K562 (cell line): ENCODE data around the gene CAPZA1. TPM values are rescaled to one million over a fixed set of nuclear protein-coding genes. Genes with fewer than 3 reads are reported as not detected.

Experiments used
- CBX2 ChIP-seq: fragments of 200-600 bp; sonication (generic); IDR thresholded peaks from one replicate; pipeline ENCODE4 v1.6.1; 2012; ENCODE audit warnings: mild to moderate bottlenecking, low read length, inconsistent platforms; ENCODE audit not compliant: insufficient read depth, poor library complexity, severe bottlenecking
- CREBBP ChIP-seq: IDR thresholded peaks from one replicate; pipeline ENCODE4 v1.6.1; 2012; ENCODE audit warnings: low read depth, mild to moderate bottlenecking, control low read depth, inconsistent platforms, low read length
- DPF2 ChIP-seq: fragments of 450-650 bp; IDR thresholded peaks from 2 replicates; pipeline ENCODE4 v1.6.1; 2016
- E2F3 ChIP-seq: fragments of 250-450 bp; sonication (Bioruptor Pico); IDR thresholded peaks from 2 replicates; pipeline ENCODE4 v1.4.0; 2020; ENCODE audit warnings: mild to moderate bottlenecking
- ELF2 ChIP-seq: fragments of 250-450 bp; sonication (Bioruptor Pico); IDR thresholded peaks from 2 replicates; pipeline ENCODE4 v1.5.0; 2021; ENCODE audit warnings: mild to moderate bottlenecking
- GATA2 ChIP-seq: sonication (generic); formaldehyde crosslinking; IDR thresholded peaks from 2 replicates; pipeline ENCODE4 v1.4.0; 2020; ENCODE audit warnings: mild to moderate bottlenecking, missing genetic modification reagents
- HCFC1 ChIP-seq: IDR thresholded peaks from 2 replicates; pipeline ENCODE4 v1.6.1; 2012; ENCODE audit warnings: low read depth, low read length, improper control_type of control experiment
- HDGF ChIP-seq: fragments of 450-650 bp; IDR thresholded peaks from 2 replicates; pipeline ENCODE4 v1.6.1; 2016
- NBN ChIP-seq: fragments of 450-650 bp; IDR thresholded peaks from 2 replicates; pipeline ENCODE4 v1.6.1; 2016; ENCODE audit warnings: low read depth, mild to moderate bottlenecking
- TFAM ChIP-seq: fragments of 250-450 bp; sonication (Bioruptor Pico); conservative IDR thresholded peaks from 2 replicates; pipeline ENCODE4 v1.5.0; 2021; ENCODE audit warnings: mild to moderate bottlenecking, moderate library complexity
- ZEB2 ChIP-seq: fragments of 450-650 bp; IDR thresholded peaks from 2 replicates; pipeline ENCODE4 v1.6.1; 2016
- ZFP1 ChIP-seq: fragments of 450-650 bp; formaldehyde crosslinking; IDR thresholded peaks from 2 replicates; pipeline ENCODE4 v1.4.0; 2020; ENCODE audit warnings: mild to moderate bottlenecking, mixed read lengths
- polyA plus RNA-seq, 8 experiments: library from polyadenylated mRNA; depleted of rRNA in 4 of 8; stranded (reverse) in 5 of 8; unstranded in 3 of 8; fragments of >200 nt; fragmentation: Nextera tagmentation in 2 of 8; fragmentation: Illumina TruSeq in 1 of 8; extraction: Ambion mirVana in 2 of 8; extraction: Trizol in 1 of 8; gene quantifications; 2 replicates each; pipeline versions ENCODE4 v1.2.1 to v1.2.3, GENCODE V29; 2011 to 2014; ENCODE audit warnings: inconsistent platforms in 1 of 8, missing spikeins in 1 of 8
- total RNA-seq, 7 experiments: library from RNA; depleted of rRNA in 6 of 7; stranded (reverse); fragments of >200 nt in 6 of 7; fragmentation: Illumina TruSeq in 2 of 7; extraction: Trizol in 2 of 7; gene quantifications; 2 replicates each; pipeline versions ENCODE4 v1.2.1 to v1.2.3, GENCODE V29; 2011 to 2021; ENCODE audit warnings: low replicate concordance in 1 of 7
- TF ChIP-seq, protein P1 (sequence below), 2 experiments: IDR thresholded peaks; 2 replicates each; pipeline ENCODE4 v1.6.1; 2011; ENCODE audit warnings: borderline replicate concordance in 1 of 2, control low read depth in 1 of 2, low read depth in 1 of 2, low read length in 1 of 2, mild to moderate bottlenecking in 1 of 2, mixed read lengths in 1 of 2, moderate library complexity in 1 of 2; ENCODE audit not compliant: insufficient read depth in 1 of 2, insufficient read length in 1 of 2, poor library complexity in 1 of 2, severe bottlenecking in 1 of 2; ENCODE audit errors: extremely low read depth in 1 of 2
- TF ChIP-seq, protein P2 (sequence below): fragments of 200-800 bp; sonication (Bioruptor generic); IDR thresholded peaks from 2 replicates; pipeline ENCODE4 v1.6.1; 2017; ENCODE audit warnings: missing genetic modification characterization, missing compliant biosample characterization
- TF ChIP-seq, protein P3 (sequence below): fragments of 250-450 bp; sonication (Bioruptor Pico); IDR thresholded peaks from 2 replicates; pipeline ENCODE4 v1.4.0; 2020; ENCODE audit warnings: mild to moderate bottlenecking
- TF ChIP-seq, protein P4 (sequence below): fragments of 450-650 bp; IDR thresholded peaks from 2 replicates; pipeline ENCODE4 v1.6.1; 2016; ENCODE audit warnings: antibody characterized with exemption
- TF ChIP-seq, protein P5 (sequence below): sonication (generic); formaldehyde crosslinking; IDR thresholded peaks from 2 replicates; pipeline ENCODE4 v1.8.0; 2022; ENCODE audit warnings: mild to moderate bottlenecking, missing genetic modification reagents

CAPZA1 gene
- total and polyA plus RNA-seq, 9 of the 15 experiments (the other 6 are each of a cell fraction or from before 2014, with no cell fraction given): 237 to 1,020 (median 306) TPM

DNA sequence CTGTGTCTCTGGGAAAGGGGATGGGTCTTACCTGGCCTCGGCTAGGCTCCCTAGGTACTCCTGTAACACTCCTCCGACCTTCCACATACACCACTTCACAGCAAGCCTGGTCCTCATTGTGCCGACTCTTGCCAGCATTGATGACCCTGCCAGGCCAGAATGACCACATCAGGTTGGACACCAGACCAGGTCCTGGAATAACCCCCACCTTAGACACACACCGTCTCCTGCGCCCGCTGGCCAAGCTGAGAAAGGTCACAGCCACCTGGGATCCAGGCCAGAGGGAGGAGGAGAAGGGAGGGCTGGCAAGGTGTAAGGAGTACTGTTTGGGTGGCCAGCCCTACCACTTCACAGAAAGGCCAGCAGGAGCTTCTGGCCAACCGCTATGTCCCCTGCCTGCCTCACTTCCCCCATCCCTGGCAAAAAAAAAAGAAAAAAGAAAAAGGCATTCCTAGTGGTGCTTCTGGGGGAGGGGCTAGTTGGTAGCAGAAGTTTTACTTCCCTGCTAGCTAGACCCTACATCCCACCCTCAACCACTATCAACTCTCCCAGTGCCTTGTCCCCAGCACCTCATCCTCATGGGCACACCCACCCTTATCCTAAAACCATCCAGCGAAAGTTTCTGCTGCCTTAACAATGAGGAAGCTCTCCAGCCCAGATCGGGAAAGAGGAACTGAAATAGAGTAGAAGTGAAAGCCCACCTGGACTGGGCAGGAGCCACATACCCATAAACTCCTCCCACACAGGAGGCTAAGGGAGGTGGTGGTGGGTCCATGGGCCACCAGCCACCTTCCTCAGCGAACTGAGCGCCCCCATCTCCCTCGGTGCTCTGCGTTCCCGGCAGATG, 94.1 kb downstream of the CAPZA1 start (continued):
- no peak for TF ChIP-seq GATA2 (CRISPR knock-in tag)
- TF ChIP-seq, protein P1, sequence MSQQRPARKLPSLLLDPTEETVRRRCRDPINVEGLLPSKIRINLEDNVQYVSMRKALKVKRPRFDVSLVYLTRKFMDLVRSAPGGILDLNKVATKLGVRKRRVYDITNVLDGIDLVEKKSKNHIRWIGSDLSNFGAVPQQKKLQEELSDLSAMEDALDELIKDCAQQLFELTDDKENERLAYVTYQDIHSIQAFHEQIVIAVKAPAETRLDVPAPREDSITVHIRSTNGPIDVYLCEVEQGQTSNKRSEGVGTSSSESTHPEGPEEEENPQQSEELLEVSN (IDR thresholded peaks at IDR 0.05; ENCODE audit: borderline replicate concordance in 1 of 2, extremely low read depth in 1 of 2, insufficient read depth in 1 of 2, insufficient read length in 1 of 2, low read depth in 1 of 2, low read length in 1 of 2, poor library complexity in 1 of 2, severe bottlenecking in 1 of 2): no peak
- TF ChIP-seq, protein P2, sequence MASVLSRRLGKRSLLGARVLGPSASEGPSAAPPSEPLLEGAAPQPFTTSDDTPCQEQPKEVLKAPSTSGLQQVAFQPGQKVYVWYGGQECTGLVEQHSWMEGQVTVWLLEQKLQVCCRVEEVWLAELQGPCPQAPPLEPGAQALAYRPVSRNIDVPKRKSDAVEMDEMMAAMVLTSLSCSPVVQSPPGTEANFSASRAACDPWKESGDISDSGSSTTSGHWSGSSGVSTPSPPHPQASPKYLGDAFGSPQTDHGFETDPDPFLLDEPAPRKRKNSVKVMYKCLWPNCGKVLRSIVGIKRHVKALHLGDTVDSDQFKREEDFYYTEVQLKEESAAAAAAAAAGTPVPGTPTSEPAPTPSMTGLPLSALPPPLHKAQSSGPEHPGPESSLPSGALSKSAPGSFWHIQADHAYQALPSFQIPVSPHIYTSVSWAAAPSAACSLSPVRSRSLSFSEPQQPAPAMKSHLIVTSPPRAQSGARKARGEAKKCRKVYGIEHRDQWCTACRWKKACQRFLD: no peak
- no peak for TF ChIP-seq ELF2 (CRISPR knock-in tag)
- no peak for TF ChIP-seq CREBBP
- no peak for TF ChIP-seq TFAM (CRISPR knock-in tag)
- TF ChIP-seq HCFC1: no peak
- peak; percentile 62; the same call in 1 of the 2 replicates for TF ChIP-seq ZEB2
- 0 out of 2 replicates have a peak, but pooled peaks have one; percentile 18 for TF ChIP-seq E2F3 (CRISPR knock-in tag)
- no peak for TF ChIP-seq HDGF
- TF ChIP-seq DPF2: 0 out of 2 replicates have a peak, but pooled peaks have one; percentile 14
- TF ChIP-seq, protein P3, sequence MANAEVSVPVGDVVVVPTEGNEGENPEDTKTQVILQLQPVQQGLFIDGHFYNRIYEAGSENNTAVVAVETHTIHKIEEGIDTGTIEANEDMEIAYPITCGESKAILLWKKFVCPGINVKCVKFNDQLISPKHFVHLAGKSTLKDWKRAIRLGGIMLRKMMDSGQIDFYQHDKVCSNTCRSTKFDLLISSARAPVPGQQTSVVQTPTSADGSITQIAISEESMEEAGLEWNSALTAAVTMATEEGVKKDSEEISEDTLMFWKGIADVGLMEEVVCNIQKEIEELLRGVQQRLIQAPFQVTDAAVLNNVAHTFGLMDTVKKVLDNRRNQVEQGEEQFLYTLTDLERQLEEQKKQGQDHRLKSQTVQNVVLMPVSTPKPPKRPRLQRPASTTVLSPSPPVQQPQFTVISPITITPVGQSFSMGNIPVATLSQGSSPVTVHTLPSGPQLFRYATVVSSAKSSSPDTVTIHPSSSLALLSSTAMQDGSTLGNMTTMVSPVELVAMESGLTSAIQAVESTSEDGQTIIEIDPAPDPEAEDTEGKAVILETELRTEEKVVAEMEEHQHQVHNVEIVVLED (CRISPR knock-in tag): no peak
- TF ChIP-seq ZFP1 (CRISPR knock-in tag): no peak
- TF ChIP-seq NBN: no peak
- TF ChIP-seq, protein P4, sequence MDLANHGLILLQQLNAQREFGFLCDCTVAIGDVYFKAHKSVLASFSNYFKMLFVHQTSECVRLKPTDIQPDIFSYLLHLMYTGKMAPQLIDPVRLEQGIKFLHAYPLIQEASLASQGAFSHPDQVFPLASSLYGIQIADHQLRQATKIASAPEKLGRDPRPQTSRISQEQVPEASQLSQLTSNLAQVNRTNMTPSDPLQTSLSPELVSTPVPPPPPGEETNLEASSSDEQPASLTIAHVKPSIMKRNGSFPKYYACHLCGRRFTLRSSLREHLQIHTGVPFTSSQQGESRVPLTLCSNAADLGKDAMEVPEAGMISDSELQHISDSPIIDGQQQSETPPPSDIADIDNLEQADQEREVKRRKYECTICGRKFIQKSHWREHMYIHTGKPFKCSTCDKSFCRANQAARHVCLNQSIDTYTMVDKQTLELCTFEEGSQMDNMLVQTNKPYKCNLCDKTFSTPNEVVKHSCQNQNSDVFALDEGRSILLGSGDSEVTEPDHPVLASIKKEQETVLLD: 0 out of 2 replicates have a peak, but pooled peaks have one; percentile 19
- TF ChIP-seq CBX2: no peak
- TF ChIP-seq, protein P5, sequence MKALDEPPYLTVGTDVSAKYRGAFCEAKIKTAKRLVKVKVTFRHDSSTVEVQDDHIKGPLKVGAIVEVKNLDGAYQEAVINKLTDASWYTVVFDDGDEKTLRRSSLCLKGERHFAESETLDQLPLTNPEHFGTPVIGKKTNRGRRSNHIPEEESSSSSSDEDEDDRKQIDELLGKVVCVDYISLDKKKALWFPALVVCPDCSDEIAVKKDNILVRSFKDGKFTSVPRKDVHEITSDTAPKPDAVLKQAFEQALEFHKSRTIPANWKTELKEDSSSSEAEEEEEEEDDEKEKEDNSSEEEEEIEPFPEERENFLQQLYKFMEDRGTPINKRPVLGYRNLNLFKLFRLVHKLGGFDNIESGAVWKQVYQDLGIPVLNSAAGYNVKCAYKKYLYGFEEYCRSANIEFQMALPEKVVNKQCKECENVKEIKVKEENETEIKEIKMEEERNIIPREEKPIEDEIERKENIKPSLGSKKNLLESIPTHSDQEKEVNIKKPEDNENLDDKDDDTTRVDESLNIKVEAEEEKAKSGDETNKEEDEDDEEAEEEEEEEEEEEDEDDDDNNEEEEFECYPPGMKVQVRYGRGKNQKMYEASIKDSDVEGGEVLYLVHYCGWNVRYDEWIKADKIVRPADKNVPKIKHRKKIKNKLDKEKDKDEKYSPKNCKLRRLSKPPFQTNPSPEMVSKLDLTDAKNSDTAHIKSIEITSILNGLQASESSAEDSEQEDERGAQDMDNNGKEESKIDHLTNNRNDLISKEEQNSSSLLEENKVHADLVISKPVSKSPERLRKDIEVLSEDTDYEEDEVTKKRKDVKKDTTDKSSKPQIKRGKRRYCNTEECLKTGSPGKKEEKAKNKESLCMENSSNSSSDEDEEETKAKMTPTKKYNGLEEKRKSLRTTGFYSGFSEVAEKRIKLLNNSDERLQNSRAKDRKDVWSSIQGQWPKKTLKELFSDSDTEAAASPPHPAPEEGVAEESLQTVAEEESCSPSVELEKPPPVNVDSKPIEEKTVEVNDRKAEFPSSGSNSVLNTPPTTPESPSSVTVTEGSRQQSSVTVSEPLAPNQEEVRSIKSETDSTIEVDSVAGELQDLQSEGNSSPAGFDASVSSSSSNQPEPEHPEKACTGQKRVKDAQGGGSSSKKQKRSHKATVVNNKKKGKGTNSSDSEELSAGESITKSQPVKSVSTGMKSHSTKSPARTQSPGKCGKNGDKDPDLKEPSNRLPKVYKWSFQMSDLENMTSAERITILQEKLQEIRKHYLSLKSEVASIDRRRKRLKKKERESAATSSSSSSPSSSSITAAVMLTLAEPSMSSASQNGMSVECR (CRISPR knock-in tag): no peak
